Measurements from ENCODE around the gene STRN3. TPM values are rescaled to one million over a fixed set of nuclear protein-coding genes. Genes with fewer than 3 reads are reported as not detected.

Gene STRN3
- total and polyA plus RNA-seq, 4 donors, result 6.8 to 47.5 (median 31.2) TPM

DNA sequence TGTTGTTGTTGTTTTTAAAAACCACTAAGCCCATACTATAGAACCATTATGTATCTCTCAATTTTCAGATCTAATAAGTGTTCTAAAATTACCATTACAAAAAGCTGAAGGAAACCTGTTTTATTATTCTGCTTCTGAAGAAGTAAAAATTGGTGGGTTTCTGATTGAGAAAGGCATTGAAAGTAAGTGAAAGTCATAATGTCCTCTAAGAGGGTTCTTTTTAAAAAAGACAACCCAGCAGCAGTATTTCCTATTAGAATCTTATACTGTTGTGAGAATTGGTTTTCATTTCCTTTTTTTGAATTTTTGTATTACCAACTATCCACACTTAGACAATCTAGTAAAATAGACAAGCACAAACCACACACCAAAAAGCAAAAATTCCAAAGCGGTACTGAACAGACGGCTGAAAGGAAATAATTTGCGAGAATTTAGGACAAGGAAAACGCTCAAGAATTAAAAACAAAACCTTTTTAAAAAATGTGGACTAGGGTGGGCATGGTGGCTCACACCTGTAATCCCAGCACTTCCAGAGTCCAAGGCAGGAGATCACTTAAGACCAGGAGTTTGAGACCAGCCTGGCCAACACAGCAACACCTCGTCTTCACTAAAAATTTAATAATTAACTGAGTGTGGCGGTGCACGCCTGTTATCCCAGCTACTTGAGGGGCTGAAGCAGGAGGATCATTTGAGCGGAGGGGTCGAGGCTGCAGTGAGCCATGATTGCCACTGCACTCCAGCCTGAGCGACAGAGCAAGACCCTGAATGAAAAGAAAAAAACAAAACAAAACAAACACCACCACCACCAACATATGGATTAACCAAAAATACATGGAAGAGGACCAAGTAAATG lies 67.4 kb downstream of the STRN3 start (continued):
- TF ChIP-seq YY1 (IDR thresholded peaks at IDR 0.05), result no peak
- no peak for TF ChIP-seq GABPA (IDR thresholded peaks at IDR 0.05 in 1 of 2, conservative IDR thresholded peaks at IDR 0.05 in 1 of 2)

DNA sequence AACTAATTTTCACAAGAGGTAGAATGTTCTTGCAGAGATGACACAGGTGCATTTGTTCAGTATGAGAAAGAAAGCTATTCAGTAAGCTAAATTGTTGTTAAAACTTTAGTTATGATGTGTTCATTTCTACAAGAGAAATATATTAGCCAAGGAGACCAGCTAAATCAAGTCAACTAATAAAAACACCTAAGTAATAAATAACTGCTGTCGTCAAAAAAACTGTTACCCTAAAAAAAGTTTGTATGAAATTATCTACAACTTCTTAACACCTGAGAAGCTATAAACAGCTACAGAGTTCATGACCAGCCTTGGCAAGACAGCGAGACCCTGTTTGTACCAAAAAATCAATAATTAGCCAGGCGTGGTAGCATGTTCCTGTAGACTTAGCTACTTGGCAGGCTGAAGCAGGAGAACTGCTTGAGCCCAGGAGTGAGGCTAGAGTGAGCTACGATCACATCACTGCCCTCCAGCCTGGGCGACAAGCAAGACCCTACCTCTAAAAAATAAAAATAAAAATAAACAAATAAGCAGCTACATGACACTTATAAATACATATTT lies 68.3 kb downstream of the STRN3 start:
- Histone ChIP-seq H3K27me3 (ENCODE audit: control insufficient read depth in 4 of 4, insufficient read depth in 4 of 4, low read length in 3 of 4) (no peaks in the 10 kb centered on the region), H3K9me3 (ENCODE audit: control insufficient read depth in 4 of 4, low read length in 3 of 4) (no peaks in the 10 kb centered on the region), H3K27ac (ENCODE audit: low read depth in 1 of 2, low read length in 2 of 2) (no peak overlapping the region), H3K4me3 (ENCODE audit: low read depth in 1 of 3, low read length in 3 of 3) (no peak overlapping the region), H3K9ac (ENCODE audit: low read depth in 1 of 2, low read length in 2 of 2) (no peak overlapping the region), H3K4me1 (ENCODE audit: control insufficient read depth in 4 of 4, insufficient read depth in 4 of 4, low read length in 3 of 4) (peaks cover 6 to 24% (median 15%) of the 10 kb centered on the region in 4 donors), H3K36me3 (ENCODE audit: control insufficient read depth in 4 of 4, insufficient read depth in 3 of 4, low read depth in 1 of 4, low read length in 3 of 4) (peaks cover 1 to 9% (median 9%) of the 10 kb centered on the region in 4 donors)
- TF ChIP-seq, protein P1, sequence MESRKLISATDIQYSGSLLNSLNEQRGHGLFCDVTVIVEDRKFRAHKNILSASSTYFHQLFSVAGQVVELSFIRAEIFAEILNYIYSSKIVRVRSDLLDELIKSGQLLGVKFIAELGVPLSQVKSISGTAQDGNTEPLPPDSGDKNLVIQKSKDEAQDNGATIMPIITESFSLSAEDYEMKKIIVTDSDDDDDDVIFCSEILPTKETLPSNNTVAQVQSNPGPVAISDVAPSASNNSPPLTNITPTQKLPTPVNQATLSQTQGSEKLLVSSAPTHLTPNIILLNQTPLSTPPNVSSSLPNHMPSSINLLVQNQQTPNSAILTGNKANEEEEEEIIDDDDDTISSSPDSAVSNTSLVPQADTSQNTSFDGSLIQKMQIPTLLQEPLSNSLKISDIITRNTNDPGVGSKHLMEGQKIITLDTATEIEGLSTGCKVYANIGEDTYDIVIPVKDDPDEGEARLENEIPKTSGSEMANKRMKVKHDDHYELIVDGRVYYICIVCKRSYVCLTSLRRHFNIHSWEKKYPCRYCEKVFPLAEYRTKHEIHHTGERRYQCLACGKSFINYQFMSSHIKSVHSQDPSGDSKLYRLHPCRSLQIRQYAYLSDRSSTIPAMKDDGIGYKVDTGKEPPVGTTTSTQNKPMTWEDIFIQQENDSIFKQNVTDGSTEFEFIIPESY (IDR thresholded peaks at IDR 0.05), result no peak
- TF ChIP-seq, protein P2, sequence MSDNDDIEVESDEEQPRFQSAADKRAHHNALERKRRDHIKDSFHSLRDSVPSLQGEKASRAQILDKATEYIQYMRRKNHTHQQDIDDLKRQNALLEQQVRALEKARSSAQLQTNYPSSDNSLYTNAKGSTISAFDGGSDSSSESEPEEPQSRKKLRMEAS (IDR thresholded peaks at IDR 0.05), result no peak
- TF ChIP-seq RXRA (IDR thresholded peaks at IDR 0.05) (peak; percentile 41 to 67), HNF4A (conservative IDR thresholded peaks at IDR 0.05) (peak; percentile 40 to 65), FOXA2 (IDR thresholded peaks at IDR 0.05) (peak; percentile 27), RAD21 (IDR thresholded peaks at IDR 0.05) (peak in 1 of 2 donors; percentile 44), FOXA1 (IDR thresholded peaks at IDR 0.05) (no peak), HNF4G (IDR thresholded peaks at IDR 0.05) (no peak), JUND (IDR thresholded peaks at IDR 0.05) (peak in 1 of 2 donors; percentile 68), NR2F2 (IDR thresholded peaks at IDR 0.05) (no peak), EGR1 (IDR thresholded peaks at IDR 0.05; ENCODE audit: low read depth in 2 of 2) (no peak), YY1 (IDR thresholded peaks at IDR 0.05) (no peak), GABPA (IDR thresholded peaks at IDR 0.05 in 1 of 2, conservative IDR thresholded peaks at IDR 0.05 in 1 of 2) (no peak), SP1 (IDR thresholded peaks at IDR 0.05) (no peak), TAF1 (conservative IDR thresholded peaks at IDR 0.05) (no peak)
- TF ChIP-seq, protein P3, sequence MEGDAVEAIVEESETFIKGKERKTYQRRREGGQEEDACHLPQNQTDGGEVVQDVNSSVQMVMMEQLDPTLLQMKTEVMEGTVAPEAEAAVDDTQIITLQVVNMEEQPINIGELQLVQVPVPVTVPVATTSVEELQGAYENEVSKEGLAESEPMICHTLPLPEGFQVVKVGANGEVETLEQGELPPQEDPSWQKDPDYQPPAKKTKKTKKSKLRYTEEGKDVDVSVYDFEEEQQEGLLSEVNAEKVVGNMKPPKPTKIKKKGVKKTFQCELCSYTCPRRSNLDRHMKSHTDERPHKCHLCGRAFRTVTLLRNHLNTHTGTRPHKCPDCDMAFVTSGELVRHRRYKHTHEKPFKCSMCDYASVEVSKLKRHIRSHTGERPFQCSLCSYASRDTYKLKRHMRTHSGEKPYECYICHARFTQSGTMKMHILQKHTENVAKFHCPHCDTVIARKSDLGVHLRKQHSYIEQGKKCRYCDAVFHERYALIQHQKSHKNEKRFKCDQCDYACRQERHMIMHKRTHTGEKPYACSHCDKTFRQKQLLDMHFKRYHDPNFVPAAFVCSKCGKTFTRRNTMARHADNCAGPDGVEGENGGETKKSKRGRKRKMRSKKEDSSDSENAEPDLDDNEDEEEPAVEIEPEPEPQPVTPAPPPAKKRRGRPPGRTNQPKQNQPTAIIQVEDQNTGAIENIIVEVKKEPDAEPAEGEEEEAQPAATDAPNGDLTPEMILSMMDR (IDR thresholded peaks at IDR 0.05; ENCODE audit: low read depth, low read length, missing input control), result no peak
- TF ChIP-seq, protein P4, sequence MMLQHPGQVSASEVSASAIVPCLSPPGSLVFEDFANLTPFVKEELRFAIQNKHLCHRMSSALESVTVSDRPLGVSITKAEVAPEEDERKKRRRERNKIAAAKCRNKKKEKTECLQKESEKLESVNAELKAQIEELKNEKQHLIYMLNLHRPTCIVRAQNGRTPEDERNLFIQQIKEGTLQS (IDR thresholded peaks at IDR 0.05), result no peak
- TF ChIP-seq, protein P5, sequence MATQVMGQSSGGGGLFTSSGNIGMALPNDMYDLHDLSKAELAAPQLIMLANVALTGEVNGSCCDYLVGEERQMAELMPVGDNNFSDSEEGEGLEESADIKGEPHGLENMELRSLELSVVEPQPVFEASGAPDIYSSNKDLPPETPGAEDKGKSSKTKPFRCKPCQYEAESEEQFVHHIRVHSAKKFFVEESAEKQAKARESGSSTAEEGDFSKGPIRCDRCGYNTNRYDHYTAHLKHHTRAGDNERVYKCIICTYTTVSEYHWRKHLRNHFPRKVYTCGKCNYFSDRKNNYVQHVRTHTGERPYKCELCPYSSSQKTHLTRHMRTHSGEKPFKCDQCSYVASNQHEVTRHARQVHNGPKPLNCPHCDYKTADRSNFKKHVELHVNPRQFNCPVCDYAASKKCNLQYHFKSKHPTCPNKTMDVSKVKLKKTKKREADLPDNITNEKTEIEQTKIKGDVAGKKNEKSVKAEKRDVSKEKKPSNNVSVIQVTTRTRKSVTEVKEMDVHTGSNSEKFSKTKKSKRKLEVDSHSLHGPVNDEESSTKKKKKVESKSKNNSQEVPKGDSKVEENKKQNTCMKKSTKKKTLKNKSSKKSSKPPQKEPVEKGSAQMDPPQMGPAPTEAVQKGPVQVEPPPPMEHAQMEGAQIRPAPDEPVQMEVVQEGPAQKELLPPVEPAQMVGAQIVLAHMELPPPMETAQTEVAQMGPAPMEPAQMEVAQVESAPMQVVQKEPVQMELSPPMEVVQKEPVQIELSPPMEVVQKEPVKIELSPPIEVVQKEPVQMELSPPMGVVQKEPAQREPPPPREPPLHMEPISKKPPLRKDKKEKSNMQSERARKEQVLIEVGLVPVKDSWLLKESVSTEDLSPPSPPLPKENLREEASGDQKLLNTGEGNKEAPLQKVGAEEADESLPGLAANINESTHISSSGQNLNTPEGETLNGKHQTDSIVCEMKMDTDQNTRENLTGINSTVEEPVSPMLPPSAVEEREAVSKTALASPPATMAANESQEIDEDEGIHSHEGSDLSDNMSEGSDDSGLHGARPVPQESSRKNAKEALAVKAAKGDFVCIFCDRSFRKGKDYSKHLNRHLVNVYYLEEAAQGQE (IDR thresholded peaks at IDR 0.05), result no peak
- no peak for DNase-seq (ENCODE audit: low spot score)
- WGBS, result 37% methylated on average over 5 of the region's 5 CpGs

Measured in liver (tissue), 9 donors.